ENCODE measurements around the gene SNX17.

GRCh38 chr2:27378809-27379290 is 8.4 kb downstream of the SNX17 start:
- TF ChIP-seq POLR2A (IDR thresholded peaks at IDR 0.05), result no peak
- TF ChIP-seq CTCF (IDR thresholded peaks at IDR 0.05), result no peak

Data from thyroid gland (tissue), 4 donors.